ENCODE results near the gene ARFGAP3. TPM values are rescaled to one million over a fixed set of nuclear protein-coding genes. Genes with fewer than 3 reads are reported as not detected.

The ARFGAP3 gene
- total RNA-seq, 1 experiment from 2014 or later = 30.0 TPM

- ChIA-PET POLR2A (ENCODE audit: low non-redundant PET) (no interaction called here), CTCF (no interaction called here)
- Histone ChIP-seq H3K36me3 (ENCODE audit: insufficient read depth, low read length, poor library complexity, severe bottlenecking) (no peaks in the 10 kb centered on the region), H3K27me3 (replicated peaks; ENCODE audit: insufficient read depth, low read depth, low read length, poor library complexity) (no peaks in the 10 kb centered on the region), H3K4me1 (ENCODE audit: insufficient read depth, low read length, poor library complexity, severe bottlenecking) (no peaks in the 10 kb centered on the region), H3K4me3 (ENCODE audit: low read depth, low read length, poor library complexity, severe bottlenecking) (no peak overlapping the region), H3K27ac (ENCODE audit: low read depth, low read length, poor library complexity, severe bottlenecking) (no peak overlapping the region), H3K9me3 (ENCODE audit: low read depth, low read length, poor library complexity, severe bottlenecking) (no peaks in the 10 kb centered on the region)
- no peak for DNase-seq (ENCODE audit: low spot score)
- no TSS peak for BruUV-seq (replicated peaks)
- TF ChIP-seq, protein P1, sequence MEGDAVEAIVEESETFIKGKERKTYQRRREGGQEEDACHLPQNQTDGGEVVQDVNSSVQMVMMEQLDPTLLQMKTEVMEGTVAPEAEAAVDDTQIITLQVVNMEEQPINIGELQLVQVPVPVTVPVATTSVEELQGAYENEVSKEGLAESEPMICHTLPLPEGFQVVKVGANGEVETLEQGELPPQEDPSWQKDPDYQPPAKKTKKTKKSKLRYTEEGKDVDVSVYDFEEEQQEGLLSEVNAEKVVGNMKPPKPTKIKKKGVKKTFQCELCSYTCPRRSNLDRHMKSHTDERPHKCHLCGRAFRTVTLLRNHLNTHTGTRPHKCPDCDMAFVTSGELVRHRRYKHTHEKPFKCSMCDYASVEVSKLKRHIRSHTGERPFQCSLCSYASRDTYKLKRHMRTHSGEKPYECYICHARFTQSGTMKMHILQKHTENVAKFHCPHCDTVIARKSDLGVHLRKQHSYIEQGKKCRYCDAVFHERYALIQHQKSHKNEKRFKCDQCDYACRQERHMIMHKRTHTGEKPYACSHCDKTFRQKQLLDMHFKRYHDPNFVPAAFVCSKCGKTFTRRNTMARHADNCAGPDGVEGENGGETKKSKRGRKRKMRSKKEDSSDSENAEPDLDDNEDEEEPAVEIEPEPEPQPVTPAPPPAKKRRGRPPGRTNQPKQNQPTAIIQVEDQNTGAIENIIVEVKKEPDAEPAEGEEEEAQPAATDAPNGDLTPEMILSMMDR (conservative IDR thresholded peaks at IDR 0.05; ENCODE audit: low read depth, low read length) = no peak
- TF ChIP-seq EZH2 (IDR thresholded peaks at IDR 0.05; ENCODE audit: borderline replicate concordance, low read depth, low read length, poor library complexity, severe bottlenecking) = no peak
- intact Hi-C loops (cut with micrococcal nuclease; ENCODE audit: unreplicated experiment) = no loop called here
Observed at GRCh38 chr22:42797011-42797410, 60.1 kb downstream of the ARFGAP3 start.

- Histone ChIP-seq H3K27ac (ENCODE audit: low read depth, low read length, poor library complexity, severe bottlenecking) (no peak overlapping the region), H3K27me3 (replicated peaks; ENCODE audit: insufficient read depth, low read depth, low read length, poor library complexity) (no peaks in the 10 kb centered on the region), H3K4me1 (ENCODE audit: insufficient read depth, low read length, poor library complexity, severe bottlenecking) (no peaks in the 10 kb centered on the region), H3K9me3 (ENCODE audit: low read depth, low read length, poor library complexity, severe bottlenecking) (no peaks in the 10 kb centered on the region), H3K36me3 (ENCODE audit: insufficient read depth, low read length, poor library complexity, severe bottlenecking) (no peaks in the 10 kb centered on the region), H3K4me3 (ENCODE audit: low read depth, low read length, poor library complexity, severe bottlenecking) (no peak overlapping the region)
- TF ChIP-seq, protein P1 (conservative IDR thresholded peaks at IDR 0.05; ENCODE audit: low read depth, low read length) = no peak
- TF ChIP-seq EZH2 (IDR thresholded peaks at IDR 0.05; ENCODE audit: borderline replicate concordance, low read depth, low read length, poor library complexity, severe bottlenecking) = no peak
- ChIA-PET CTCF (no interaction called here), POLR2A (ENCODE audit: low non-redundant PET) (no interaction called here)
- no peak for DNase-seq (ENCODE audit: low spot score)
- no TSS peak for BruUV-seq (replicated peaks)
- intact Hi-C loops (cut with micrococcal nuclease; ENCODE audit: unreplicated experiment) = no loop called here
Observed at GRCh38 chr22:42796081-42796480, 61.0 kb downstream of the ARFGAP3 start.

DNA sequence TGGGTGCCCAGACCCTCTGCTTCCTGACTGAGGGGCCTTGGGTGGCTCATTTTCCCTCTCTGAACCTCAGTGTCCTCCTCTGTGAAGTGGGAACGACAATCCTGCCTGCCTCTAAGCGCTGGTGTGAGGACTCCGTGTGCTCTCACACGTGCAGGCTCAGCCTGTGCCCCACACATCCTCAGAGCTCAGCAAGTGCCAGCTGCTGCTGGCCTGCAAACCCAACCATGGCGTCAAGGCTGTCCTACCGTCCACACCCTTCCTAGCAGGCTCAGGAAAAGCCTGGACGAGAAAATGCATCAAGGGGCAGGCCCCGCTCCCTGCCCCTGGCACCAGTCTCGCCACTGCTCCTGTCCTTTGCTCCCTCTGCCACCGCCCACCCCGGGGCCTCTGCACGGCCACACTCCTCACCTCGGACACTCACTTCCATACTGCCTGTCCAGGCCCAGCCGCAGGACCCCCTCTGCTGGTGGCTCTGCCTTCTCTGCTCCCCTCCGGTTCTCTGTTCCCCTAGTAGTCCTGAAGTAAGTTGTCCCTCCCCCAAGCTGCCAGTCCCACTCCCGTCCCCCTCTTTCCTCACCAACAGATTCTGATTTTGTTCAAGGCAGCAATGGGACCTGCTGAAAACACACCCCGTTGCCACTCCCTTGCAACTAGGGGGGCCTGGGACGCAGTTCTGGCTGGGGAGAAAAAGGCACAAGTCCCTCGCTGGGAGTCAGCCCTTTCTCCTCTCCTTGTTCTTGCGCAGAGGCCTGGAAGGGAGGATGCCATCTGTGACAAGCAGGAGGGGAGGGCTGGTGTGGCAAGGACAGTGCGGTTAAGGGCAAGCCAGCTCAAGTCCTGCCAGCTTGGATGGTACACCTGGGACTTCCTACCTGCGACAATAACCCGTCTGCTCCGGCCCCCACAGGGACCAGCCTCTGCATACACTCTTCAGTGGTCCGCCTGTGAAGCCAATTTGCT lies 62.2 kb downstream of the ARFGAP3 start:
- no peak for DNase-seq (ENCODE audit: low spot score)
- Histone ChIP-seq H3K4me1 (ENCODE audit: insufficient read depth, low read length, poor library complexity, severe bottlenecking) (no peaks in the 10 kb centered on the region), H3K36me3 (ENCODE audit: insufficient read depth, low read length, poor library complexity, severe bottlenecking) (no peaks in the 10 kb centered on the region), H3K4me3 (ENCODE audit: low read depth, low read length, poor library complexity, severe bottlenecking) (no peak overlapping the region), H3K27me3 (replicated peaks; ENCODE audit: insufficient read depth, low read depth, low read length, poor library complexity) (no peaks in the 10 kb centered on the region), H3K27ac (ENCODE audit: low read depth, low read length, poor library complexity, severe bottlenecking) (no peak overlapping the region), H3K9me3 (ENCODE audit: low read depth, low read length, poor library complexity, severe bottlenecking) (no peaks in the 10 kb centered on the region)
- intact Hi-C loops (cut with micrococcal nuclease; ENCODE audit: unreplicated experiment) = no loop called here
- CTCF ChIA-PET = no interaction called here
- POLR2A ChIA-PET (ENCODE audit: low non-redundant PET) = no interaction called here
- TF ChIP-seq, protein P1 (conservative IDR thresholded peaks at IDR 0.05; ENCODE audit: low read depth, low read length) = no peak
- no peak for TF ChIP-seq EZH2 (IDR thresholded peaks at IDR 0.05; ENCODE audit: borderline replicate concordance, low read depth, low read length, poor library complexity, severe bottlenecking)
- no TSS peak for BruUV-seq (replicated peaks)
